ENCODE results near the gene GRB14. TPM values are rescaled to one million over a fixed set of nuclear protein-coding genes. Genes with fewer than 3 reads are reported as not detected.

Gene GRB14
- total RNA-seq, 1 donor from 2014 or later: 4.5 TPM

- Mint-ChIP-seq H3K4me1 (peaks cover under 1% of the 10 kb centered on the region), H3K27ac (no peak overlapping the region), H3K36me3 (no peaks in the 10 kb centered on the region), H3K4me3 (no peak overlapping the region), H3K9me3 (peaks cover 3% of the 10 kb centered on the region), H3K27me3 (ENCODE audit: insufficient read depth, low read depth) (no peaks in the 10 kb centered on the region)
- no peaks in the 10 kb centered on the region for H3K27me3 ChIP-seq
- H3K4me2 ChIP-seq: no peak overlapping the region
- no peak for DNase-seq (ENCODE audit: low spot score)
- H2AFZ ChIP-seq (replicated peaks): no peak overlapping the region
- H4K20me1 ChIP-seq (ENCODE audit: low read depth): no peaks in the 10 kb centered on the region
- TF ChIP-seq, protein P1, sequence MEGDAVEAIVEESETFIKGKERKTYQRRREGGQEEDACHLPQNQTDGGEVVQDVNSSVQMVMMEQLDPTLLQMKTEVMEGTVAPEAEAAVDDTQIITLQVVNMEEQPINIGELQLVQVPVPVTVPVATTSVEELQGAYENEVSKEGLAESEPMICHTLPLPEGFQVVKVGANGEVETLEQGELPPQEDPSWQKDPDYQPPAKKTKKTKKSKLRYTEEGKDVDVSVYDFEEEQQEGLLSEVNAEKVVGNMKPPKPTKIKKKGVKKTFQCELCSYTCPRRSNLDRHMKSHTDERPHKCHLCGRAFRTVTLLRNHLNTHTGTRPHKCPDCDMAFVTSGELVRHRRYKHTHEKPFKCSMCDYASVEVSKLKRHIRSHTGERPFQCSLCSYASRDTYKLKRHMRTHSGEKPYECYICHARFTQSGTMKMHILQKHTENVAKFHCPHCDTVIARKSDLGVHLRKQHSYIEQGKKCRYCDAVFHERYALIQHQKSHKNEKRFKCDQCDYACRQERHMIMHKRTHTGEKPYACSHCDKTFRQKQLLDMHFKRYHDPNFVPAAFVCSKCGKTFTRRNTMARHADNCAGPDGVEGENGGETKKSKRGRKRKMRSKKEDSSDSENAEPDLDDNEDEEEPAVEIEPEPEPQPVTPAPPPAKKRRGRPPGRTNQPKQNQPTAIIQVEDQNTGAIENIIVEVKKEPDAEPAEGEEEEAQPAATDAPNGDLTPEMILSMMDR (IDR thresholded peaks at IDR 0.05): no peak
- TF ChIP-seq EZH2phosphoT487 (IDR thresholded peaks at IDR 0.05): no peak
- no peak for TF ChIP-seq EZH2 (IDR thresholded peaks at IDR 0.05)
- no peaks in the 10 kb centered on the region for H3F3A ChIP-seq (ENCODE audit: low read depth)
- no peaks in the 10 kb centered on the region for H3K79me2 ChIP-seq (ENCODE audit: low read depth)
- H3K36me3 ChIP-seq: no peaks in the 10 kb centered on the region
- no peak overlapping the region for H3K9ac ChIP-seq
- no peak overlapping the region for H3K27ac ChIP-seq
- H3K4me3 ChIP-seq: no peak overlapping the region
- H3K9me3 ChIP-seq (ENCODE audit: low read depth): no peaks in the 10 kb centered on the region
- peaks cover 5% of the 10 kb centered on the region for H3K4me1 ChIP-seq
Observed at GRCh38 chr2:164609790-164610189, 11.5 kb downstream of the GRB14 start.

GRCh38 chr2:164606557-164606956 is 14.7 kb downstream of the GRB14 start:
- H3K9me3 Mint-ChIP-seq: peaks cover 3% of the 10 kb centered on the region
- Histone ChIP-seq H3K4me3 (no peak overlapping the region), H3K27ac (no peak overlapping the region), H3K4me1 (peaks cover 16% of the 10 kb centered on the region), H3K9ac (no peak overlapping the region), H3K9me3 (ENCODE audit: low read depth) (no peaks in the 10 kb centered on the region), H4K20me1 (ENCODE audit: low read depth) (no peaks in the 10 kb centered on the region), H3F3A (ENCODE audit: low read depth) (no peaks in the 10 kb centered on the region), H2AFZ (replicated peaks) (no peak overlapping the region), H3K4me2 (no peak overlapping the region), H3K27me3 (no peaks in the 10 kb centered on the region), H3K79me2 (ENCODE audit: low read depth) (no peaks in the 10 kb centered on the region), H3K36me3 (no peaks in the 10 kb centered on the region)
- peaks cover 10% of the 10 kb centered on the region for H3K4me1 Mint-ChIP-seq
- H3K27me3 Mint-ChIP-seq (ENCODE audit: insufficient read depth, low read depth): no peaks in the 10 kb centered on the region
- TF ChIP-seq EZH2 (IDR thresholded peaks at IDR 0.05): no peak
- TF ChIP-seq, protein P1 (IDR thresholded peaks at IDR 0.05): no peak
- TF ChIP-seq EZH2phosphoT487 (IDR thresholded peaks at IDR 0.05): no peak
- DNase-seq (ENCODE audit: low spot score): no peak
- H3K36me3 Mint-ChIP-seq: no peaks in the 10 kb centered on the region
- no peak overlapping the region for H3K4me3 Mint-ChIP-seq
- no peak overlapping the region for H3K27ac Mint-ChIP-seq

GRCh38 chr2:164605295-164605694 is 16.0 kb downstream of the GRB14 start:
- no peak for DNase-seq (ENCODE audit: low spot score)
- H3K4me3 ChIP-seq: no peak overlapping the region
- peaks cover 3% of the 10 kb centered on the region for H3K9me3 Mint-ChIP-seq
- H4K20me1 ChIP-seq (ENCODE audit: low read depth): no peaks in the 10 kb centered on the region
- no peak overlapping the region for H3K4me3 Mint-ChIP-seq
- no peaks in the 10 kb centered on the region for H3K36me3 Mint-ChIP-seq
- H3K4me2 ChIP-seq: no peak overlapping the region
- TF ChIP-seq, protein P1 (IDR thresholded peaks at IDR 0.05): no peak
- TF ChIP-seq EZH2phosphoT487 (IDR thresholded peaks at IDR 0.05): no peak
- TF ChIP-seq EZH2 (IDR thresholded peaks at IDR 0.05): no peak
- no peaks in the 10 kb centered on the region for H3K9me3 ChIP-seq (ENCODE audit: low read depth)
- no peaks in the 10 kb centered on the region for H3K27me3 ChIP-seq
- peaks cover 16% of the 10 kb centered on the region for H3K4me1 ChIP-seq
- no peaks in the 10 kb centered on the region for H3K36me3 ChIP-seq
- H3K9ac ChIP-seq: no peak overlapping the region
- H3K27me3 Mint-ChIP-seq (ENCODE audit: insufficient read depth, low read depth): no peaks in the 10 kb centered on the region
- peaks cover 10% of the 10 kb centered on the region for H3K4me1 Mint-ChIP-seq
- H2AFZ ChIP-seq (replicated peaks): no peak overlapping the region
- no peak overlapping the region for H3K27ac Mint-ChIP-seq
- no peaks in the 10 kb centered on the region for H3F3A ChIP-seq (ENCODE audit: low read depth)
- H3K79me2 ChIP-seq (ENCODE audit: low read depth): no peaks in the 10 kb centered on the region
- no peak overlapping the region for H3K27ac ChIP-seq
